ENCODE data around the gene CMTM7.

GRCh38 chr3:32438596-32439344, 47.1 kb downstream of the CMTM7 start:
- TF ChIP-seq GATA3 (IDR thresholded peaks at IDR 0.05; ENCODE audit: low read depth, low read length) (no peak), GATA2 (IDR thresholded peaks at IDR 0.05; ENCODE audit: low read depth, low read length) (no peak)
